GM19395 (cell line): ENCODE measurements around the gene SYAP1.
"Not testable (repeated sequence)": the region's sequence is repeated elsewhere in the genome, so short reads cannot be mapped to it uniquely, and the experiment has no call there.

ENCODE experiments used
- ATAC-seq: cut with Tn5 transposase; IDR thresholded peaks from one replicate; pipeline ENCODE4 v1.9.1; 2021; ENCODE audit warnings: mild to moderate bottlenecking, moderate library complexity; ENCODE audit not compliant: unreplicated experiment

Gene SYAP1, protein sequence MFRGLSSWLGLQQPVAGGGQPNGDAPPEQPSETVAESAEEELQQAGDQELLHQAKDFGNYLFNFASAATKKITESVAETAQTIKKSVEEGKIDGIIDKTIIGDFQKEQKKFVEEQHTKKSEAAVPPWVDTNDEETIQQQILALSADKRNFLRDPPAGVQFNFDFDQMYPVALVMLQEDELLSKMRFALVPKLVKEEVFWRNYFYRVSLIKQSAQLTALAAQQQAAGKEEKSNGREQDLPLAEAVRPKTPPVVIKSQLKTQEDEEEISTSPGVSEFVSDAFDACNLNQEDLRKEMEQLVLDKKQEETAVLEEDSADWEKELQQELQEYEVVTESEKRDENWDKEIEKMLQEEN

DNA sequence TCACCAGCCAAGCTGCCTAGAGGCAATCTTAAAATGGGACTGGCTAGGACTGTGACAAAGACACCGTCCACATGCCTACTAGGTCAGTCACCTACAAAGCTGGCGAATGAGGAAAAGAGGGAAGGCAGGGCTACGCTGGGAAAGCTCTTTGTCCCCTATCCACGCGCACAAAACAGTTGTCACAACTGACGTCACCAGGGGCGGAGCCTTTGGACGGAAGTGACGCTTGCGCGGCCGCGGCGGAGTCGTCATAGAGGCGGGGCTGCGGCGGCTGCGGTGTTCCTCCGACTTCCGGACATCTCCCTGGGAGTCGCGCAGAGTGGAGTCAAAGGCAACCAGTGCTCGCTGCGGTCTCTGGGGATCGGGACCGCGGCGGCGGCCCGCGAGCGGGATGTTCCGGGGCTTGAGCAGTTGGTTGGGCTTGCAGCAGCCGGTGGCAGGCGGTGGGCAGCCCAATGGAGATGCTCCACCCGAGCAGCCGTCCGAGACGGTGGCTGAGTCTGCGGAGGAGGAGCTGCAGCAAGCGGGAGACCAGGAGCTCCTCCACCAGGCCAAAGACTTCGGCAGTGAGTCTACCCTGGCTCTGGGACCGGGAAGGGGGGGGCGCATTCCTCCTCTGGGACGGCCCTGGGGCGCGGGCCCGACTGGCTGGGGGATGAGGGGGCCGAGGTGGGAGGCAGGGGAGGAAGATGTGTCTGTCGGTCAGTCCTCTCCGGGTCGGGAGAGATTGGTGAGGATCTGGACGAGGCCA, at the start of gene SYAP1:
SYAP1 (plus strand) TSS at position 279 of the 751 bp plus-strand sequence; CDS start at position 392, 113 bp downstream.
- ATAC-seq: peak; percentile 99

DNA sequence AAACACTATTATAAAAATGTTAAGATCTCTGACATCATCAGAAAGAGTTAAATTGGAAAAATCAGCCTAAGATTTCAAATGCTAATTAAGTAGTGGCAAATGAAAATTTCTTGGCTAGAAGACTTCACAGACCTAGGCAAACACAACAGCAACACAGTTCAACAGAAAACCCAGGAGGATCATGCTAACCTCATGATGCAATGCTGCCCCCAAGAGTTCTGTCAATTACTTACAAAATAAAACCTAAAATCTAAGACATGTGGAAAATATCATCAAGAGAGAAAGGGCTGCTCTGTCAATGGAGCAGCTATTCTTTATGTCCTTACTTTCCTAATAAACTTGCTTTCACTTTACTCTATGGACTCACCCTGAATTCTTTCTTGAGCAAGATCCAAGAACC, 48.4 kb upstream of the SYAP1 start:
- no peak for ATAC-seq

DNA sequence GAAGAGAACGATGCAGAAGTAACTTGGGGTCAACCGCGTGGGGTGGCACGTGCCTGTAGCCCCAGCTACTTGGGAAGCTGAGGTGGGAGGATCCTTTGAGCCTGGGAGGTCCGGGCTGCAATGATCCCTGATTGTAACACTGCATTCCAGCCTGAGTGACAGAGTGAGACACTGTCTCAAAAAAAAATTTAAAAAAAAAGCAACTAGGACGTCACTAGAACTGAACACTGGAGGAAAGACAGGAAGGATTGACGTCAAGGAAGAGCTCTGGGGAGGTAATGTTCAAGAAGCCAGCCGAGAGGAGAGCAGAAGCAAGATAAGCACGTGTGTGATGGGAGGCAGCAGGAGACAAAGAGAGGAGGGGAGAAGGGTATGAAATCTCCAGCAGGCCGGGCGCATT, 40.7 kb upstream of the SYAP1 start:
- no peak for ATAC-seq

DNA sequence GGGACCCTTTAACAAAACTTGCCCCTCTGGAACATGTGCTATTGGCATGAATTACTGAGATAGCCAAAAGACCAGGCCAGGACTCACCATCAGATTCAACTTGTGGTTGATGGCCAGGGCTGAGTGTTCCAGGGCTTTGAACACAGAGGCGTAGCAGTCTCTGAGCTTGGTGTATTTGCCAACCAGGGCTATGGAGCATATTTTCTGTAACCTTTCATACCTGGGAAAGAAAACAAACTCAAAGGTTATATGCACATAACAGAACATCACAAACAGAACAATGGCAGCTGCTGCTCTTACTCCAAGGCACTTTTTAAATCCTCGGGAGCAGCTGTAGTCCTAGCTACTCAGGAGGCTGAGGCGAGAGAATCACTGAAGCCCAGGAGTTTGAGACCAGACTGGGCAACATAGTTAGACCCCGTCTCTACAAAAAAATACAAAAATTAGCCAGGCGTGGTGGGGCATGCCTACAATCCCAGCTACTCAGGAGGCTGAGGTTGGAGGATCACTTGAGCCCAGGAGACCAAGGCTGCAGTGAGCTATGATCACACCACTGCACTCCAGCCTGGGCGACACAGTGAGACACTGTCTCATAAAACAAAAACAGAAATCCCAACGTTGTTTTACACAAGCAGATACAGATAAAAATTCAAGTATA, 36.3 kb upstream of the SYAP1 start:
- ATAC-seq: no peak

DNA sequence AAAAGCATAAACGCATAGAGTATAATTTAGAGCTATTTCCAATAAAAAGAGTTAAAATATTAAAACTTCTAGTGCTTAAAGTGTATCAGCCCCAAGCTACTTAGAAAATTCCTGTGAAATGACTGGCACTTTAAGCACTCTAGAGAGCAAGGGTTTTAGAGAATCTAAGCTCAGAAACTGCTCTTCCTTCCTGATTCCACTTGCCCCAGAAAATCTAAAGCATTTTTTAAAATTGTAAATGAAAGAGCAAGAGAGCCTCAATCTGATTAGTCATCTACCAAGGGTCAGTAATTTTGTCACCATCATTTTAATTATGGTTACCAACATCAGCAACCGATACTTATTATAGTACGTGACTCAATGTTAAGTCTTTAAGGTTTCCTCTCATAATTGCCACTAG, 31.9 kb upstream of the SYAP1 start:
- no peak for ATAC-seq

DNA sequence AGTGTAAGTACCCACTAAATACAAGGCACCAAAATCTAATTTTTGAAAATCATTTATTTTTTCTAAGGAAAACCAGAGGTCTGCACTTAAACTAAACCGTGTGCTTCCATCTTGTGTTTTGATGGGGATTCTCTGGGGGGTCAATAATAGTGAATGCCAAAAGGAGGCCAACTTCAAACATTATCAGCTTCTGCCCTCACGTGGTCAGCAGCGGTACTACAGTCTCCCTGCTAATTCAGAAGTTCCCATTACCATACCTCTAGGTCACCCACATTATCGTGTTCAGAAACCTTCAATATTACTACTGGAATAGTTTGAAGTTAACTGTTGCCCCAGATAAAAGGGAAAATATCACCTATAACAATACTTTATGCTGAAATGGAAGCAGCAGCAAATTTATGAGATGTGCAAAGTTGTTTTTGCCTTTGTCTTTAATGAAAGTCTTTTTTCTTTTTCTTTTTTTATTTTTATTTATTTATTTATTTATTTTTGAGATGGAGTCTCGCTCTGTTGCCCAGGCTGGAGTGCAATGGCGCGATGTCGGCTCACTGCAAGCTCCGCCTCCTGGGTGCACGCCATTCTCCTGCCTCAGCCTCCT, 24.2 kb upstream of the SYAP1 start:
- peak; percentile 92 for ATAC-seq

DNA sequence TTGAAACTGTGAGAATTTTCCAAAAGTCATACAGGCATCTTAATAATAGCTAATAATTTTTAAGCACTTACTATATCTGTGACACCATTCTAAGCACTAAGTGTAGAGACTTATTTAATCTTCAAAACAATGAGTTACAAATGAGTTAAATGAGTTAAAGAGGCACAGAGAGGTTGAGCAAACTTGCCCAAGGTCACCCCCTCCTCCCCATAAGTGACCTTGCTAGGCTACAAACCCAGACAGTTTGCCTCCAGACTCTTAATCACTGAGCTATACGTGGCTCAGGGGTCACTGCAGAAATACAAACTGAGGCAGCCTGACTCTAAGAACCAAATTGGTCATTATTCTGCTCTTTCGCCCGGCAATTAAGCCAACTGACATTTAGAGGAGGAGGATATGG, 22.5 kb upstream of the SYAP1 start:
- ATAC-seq: no peak

DNA sequence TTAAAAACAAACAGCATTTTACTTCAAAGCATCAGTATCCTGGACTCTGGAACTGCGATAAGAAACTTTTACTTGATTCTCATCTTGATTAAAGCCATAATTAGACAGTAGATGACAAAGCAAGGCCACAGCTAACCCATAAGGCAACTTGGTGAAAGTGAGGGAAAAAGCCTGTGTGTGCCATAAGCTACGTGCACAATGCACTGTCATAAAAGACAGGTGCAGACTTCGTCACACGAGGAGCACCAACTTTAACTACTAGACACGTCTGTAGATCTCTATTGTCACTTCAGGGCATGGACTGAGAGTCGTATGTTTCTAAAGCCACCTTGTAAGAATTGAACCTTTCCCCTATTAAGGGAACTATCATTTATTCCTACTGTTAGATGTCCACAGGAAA, 20.0 kb upstream of the SYAP1 start:
- no peak for ATAC-seq

DNA sequence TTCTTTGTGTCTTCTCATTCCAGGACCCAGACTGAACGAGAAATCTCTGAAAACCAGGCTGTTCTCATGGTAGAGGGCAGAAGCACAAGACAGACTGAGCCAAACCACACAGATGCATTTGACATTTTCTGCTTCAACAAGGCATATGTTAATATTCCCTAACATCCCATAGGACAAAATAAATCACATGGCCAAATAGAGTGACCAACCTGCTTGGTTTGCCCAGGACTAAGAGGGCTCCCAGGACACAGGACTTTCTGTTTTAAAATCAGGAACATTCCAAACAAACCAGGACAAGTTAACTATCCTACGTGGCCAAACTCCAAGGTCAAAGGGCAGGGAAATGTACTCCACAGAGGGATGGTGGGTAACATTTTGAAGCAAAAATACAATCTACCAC, 18.7 kb upstream of the SYAP1 start:
- ATAC-seq: no peak

DNA sequence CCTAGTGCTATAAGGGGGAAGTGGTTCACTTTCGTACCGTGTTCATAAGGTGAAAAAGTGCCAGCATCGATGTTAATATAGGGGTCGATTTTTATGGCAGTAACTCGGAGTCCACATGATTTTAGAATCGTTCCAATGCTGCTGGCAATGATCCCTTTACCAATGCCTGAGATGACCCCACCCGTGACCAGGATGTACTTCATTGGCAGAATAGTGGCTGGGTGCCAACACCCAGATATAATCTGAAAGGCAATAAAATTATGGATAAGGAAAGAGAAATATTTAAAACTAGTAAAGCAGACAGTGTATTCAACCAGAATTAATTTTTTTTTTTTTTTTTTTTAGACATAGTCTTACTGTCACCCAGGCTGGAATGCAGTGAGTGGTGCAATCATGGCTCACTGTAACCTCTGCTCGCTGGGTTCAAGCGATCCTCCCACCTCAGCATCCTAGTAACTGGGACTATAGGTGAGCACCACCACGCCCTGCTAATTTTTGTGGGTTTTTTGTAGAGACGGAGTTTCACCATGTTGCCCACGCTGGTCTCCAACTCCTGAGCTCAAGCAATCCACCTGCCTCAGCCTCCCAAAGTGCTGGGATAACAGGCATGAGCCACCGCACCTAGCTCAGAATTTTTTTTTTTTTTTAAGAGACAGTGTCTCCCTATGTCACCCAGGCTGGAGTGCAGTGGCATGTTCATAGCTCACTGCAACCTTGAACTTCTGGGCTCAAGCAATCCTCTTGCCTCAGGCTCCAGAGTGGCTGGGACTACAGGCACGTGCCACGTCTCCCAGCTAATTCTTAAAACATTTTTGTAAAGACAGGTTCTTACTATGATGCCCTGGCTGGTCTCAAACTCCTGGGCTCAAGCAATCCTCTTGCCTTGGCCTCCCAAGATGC, 16.5 kb upstream of the SYAP1 start:
- ATAC-seq: no peak

DNA sequence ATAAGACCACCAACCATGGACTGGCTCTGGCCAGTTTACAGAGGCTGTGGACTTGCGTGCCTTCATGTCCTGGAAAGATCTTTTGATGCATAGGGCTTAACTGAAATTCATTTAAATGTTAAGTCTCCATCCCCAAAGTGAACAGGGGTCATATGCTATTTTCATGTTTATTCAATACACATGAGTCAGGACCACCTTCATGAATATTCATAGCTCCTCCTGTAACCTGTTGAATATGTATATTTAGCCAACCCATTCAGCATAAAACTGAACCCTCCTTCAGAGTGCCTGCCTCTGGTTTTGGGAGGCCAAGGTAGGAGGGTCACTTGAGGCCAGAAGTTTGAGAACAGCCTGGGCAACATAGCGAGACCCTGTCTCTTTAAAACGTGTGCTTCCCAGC, 14.0 kb upstream of the SYAP1 start:
- ATAC-seq: peak; percentile 18

DNA sequence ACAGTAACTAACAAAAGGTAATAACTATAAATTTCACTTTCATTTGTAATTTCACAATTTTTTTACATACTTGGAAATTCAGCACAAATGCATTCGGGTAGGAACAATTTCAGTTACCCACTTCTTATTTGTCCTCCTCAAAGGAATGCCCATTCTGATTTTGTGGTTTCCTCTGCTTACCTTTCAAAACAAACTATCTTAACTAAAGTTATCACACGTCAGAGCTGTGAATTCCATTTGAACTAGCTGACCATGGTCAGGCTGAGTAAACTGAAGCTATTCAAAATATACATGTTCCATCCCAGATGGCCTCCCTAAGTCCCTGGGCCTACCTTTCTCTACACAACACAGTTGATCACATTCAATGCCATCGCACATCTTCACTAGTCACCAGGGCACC, 11.4 kb upstream of the SYAP1 start:
- ATAC-seq: no peak

DNA sequence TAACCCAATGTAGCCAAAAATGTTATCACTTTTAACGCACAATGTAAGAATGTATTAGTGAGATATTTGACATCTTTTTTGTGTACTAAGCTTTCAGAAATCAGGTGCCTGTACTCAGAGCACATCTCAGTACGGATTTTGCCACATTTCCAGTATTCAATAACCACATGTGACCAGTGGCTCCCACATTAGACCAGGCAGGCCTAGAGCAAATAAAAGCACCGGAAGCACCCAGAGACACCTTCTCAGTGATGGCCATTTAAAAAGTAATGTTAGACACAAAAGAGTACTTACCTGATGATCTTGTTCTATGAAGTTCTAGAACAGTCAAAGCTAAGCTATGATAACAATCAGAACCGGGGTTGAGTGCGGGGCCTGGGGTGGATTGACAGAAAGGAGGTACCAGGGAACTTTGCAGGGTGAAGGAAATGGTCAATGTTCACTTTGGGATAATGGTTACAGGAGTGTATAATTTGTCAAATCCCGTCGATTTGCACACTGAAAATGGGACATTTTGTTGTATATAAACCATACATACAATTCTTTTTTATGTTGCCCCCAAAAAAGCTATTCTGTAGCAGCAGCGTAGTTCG, 8.1 kb upstream of the SYAP1 start:
- ATAC-seq: no peak

DNA sequence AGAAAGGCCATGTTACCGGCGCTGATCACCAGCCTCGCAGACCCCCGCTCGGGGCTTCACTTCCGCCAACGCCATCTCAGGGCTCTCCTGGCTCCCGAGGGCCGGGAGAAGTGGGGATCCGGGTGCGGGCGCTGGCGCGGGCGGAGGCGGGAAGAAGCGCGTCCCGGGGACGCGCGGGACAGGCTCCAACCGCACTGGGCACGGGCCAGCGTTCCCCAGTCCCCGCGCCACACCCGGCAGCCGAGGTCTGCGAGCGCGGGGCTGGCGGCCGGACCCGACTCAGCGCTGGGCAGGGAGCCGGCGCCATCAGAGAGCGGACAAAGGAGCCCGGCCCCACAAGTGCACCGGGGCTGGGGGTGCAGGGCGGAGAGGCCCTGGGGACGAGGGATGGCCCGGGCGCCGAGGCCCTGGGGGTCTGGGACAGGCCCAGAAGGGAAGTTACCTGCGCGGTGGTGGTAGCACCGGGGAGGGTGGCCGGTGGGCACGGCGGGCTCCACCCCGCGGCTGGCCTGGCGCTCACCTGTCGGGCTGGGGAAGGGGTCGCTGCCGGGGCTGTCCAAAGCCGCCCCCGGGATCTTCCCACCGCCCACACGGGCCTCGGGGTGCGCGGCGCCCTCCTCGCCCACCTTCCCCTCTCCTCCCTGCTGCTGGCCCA, 7.4 kb upstream of the SYAP1 start:
- ATAC-seq: peak; percentile 43

DNA sequence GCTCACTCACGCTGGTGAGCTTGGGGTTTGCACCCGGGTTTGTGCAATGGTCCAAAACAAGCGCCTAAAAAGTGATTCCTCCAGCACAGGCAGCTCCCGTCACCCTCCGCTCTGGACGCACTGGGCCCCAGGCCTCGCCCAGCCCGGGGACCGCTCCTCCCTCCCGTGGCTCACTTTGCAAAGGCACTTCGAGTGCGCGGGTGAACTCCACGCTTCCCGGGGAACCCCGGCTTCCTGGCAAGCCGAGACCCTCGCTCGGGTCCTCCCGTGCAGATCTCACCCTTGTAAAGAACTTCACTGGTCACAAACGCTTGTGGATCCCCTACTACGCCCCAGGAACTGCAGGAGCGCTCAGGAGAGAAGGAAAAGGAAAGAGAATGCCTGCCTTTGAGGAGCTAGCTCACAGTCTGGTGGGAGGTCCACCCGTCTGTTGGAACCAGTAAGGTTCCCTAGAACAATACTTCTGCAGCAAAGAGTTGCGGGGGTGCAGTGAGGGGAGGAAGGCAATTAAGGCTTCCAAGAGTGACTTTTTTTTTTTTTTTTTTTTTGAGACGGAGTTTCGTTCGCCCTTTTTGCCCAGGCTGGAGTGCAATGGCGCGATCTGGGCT, 6.8 kb upstream of the SYAP1 start, which contains the start of gene CTPS2:
CTPS2 (minus strand) TSS at position 122 of the 608 bp plus-strand sequence. CDS start 9,767 bp downstream, outside the sequence.
- peak; percentile 82 for ATAC-seq

DNA sequence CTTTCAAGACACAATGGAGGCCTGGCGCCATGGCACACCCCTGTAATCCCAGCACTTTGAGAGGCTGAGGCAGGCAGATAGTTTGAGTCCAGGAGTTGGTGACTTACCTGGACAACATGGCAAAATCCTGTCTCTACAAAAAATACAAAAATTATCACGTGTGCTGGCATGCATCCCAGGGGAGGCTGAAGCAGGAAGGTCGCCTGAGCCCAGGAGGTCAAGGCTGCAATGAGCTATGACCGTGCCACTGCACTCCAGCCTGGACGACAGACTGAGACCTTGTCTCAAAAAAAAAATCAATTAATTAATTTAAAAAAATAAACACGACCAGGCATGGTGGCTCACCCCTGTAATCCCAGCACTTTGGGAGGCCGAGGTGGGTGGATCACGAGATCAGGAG, 4.9 kb upstream of the SYAP1 start:
- ATAC-seq: no peak

DNA sequence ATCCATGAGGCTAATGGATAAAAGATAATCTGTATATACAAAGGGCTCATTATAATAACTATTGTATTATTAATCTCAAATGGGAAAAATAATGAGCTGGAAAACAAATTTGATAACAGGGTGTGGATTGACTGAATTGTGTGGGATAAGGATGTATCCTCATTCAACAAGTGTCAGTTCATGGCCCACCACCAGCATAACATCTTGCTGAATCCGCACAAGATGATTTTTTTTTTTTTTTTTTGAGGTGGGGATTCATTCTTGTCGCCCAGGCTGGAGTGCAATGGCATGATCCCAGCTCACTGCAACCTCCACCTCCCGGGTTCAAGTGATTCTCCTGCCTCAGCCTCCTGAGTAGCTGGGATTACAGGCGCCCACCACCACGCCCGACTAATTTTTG, 3.8 kb upstream of the SYAP1 start:
- not testable (repeated sequence) for ATAC-seq

DNA sequence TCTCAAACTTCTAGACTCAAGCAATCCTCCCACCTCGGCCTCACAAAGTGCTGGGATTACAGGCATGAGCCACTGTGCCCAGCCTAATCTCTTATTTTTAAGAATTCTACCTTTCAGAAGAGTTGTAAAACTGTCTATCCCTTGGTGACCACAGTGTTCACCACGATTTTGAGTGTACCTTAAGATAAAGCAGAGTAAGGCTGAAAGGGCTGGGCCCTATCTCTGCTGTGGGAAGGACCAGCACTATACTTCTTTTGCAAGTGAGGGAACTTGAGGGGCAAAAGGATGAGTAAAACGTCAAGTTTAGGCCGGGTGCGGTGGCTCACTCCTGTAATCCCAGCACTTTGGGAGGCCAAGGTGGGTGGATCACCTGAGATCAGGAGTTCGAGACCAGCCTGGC, 3.0 kb upstream of the SYAP1 start:
- not testable (repeated sequence) for ATAC-seq

DNA sequence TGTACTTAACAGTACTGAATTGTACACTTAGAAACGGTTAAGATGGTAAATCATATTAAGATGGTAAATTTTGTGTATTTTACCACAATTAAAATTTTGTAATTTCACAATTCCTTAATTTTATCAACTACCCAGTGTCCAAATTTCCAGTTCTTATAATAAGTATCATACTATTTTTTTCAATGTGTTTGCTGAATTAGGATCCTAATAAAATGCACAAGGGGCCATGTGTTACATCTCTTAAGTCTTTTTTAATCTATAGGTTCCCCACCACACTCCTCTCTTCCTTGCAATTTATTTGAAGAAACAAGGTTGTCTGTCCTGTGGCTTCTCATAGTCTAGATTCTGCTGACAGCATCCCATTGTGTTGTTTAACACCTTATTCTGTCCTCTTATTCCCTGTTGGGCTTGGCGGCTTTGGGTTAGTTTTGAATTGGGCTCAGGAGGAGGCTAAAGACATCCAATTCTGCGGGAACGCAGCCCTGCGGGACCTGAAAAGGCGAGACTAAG, 533 bp upstream of the SYAP1 start:
- ATAC-seq: peak; percentile 54
